Stimulated activated CD8-positive, alpha-beta memory T cell treated with anti-CD3 and anti-CD28 coated beads, Interleukin-4, amount 100 ng/mL, for 24 hours (primary cell): ENCODE results near the gene OMD.
"Not testable (repeated sequence)": the region's sequence is repeated elsewhere in the genome, so short reads cannot be mapped to it uniquely, and the experiment has no call there.

Source experiments
- DNase-seq: peaks from one replicate; pipeline ENCODE4 v3.0.0-alpha.2; 2020; ENCODE audit warnings: low read depth

Gene OMD

DNA sequence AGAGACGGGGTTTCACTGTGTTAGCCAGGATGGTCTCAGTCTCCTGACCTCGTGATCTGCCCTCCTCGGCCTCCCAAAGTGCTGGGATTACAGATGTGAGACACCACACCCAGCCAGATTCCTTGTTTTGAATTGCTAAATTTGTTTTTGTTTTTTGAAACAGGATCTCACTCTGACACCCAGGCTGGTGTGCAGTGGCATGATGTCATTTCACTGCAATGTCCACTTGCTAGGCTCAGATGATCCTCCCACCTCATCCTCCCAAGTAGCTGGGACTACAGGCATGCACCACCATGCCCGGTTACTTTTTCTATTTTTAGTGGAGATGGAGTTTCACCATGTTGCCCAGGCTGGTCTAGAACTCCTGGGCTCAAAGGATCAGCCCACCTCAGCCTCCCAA, 13.1 kb downstream of the OMD start:
- not testable (repeated sequence) for DNase-seq

DNA sequence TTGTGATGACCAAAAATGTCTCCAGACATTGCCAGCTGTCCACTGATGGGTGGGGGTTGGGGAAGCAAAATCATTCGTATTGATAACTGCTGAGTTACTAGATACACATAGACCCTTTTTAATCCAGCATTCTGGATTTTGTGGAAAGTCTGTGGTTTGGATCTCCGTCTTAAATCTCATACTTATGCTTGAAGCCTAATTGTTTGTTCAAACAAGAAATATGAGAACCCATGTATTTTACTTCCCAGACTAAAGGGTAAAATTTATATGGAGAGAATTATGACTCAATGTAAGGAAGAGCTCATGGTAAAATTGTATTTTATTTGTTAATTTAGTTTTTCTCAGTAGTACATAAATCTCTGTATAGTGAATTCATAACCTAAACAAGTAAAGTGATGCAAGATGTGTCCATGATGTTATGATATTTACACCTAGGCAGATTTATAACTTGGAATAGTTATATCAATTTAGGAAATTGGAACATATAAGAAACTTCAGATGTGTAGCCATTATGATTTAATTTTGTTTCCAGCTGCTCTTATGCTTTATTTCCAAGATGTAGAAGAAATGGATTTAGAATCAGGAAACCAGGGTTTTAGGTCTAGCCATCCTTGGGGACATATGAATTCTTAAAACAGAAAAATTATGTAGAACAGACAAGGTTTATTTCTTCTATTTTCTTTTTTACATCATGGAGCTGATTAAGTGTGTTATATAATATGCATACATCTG, 15.4 kb downstream of the OMD start:
- DNase-seq = no peak

DNA sequence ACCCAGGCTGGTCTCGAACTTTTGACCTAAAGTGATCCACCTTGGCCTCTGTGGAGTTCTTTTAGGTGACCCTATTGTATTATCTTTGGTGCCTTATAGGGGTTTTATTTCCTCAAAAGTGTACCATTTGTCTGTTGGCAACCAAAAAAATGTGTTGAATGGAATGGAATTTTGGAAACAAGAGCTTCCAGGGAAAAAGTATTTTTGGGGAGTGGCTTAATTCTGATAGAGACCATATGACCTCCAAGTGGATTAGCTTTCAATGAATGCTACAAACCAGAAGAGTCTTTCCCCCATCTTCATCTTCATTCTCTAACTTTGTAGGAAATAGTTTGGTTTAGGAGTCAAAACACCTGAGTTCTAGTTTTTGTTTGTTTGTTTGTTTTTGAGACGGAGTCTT, 16.5 kb downstream of the OMD start:
- DNase-seq = no peak

DNA sequence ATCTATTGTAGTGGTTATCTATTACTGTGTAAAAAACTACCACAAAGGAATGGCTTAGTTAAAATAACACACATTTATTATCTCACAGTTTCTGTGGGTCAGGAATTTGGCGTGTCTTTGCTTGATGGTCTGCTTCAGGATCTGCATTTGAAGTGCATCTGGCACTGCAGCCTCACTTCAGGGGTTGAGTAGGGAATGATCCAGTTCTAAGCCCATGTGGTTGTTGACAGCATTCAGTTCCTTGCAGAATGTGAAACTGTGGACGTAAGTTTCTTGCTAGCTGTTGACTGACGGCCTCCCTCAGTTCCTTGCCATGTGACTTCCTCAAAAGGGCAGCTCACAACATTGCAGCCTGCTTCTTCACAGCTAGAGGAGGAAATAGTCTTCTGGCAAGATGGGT, 17.8 kb downstream of the OMD start:
- no peak for DNase-seq

DNA sequence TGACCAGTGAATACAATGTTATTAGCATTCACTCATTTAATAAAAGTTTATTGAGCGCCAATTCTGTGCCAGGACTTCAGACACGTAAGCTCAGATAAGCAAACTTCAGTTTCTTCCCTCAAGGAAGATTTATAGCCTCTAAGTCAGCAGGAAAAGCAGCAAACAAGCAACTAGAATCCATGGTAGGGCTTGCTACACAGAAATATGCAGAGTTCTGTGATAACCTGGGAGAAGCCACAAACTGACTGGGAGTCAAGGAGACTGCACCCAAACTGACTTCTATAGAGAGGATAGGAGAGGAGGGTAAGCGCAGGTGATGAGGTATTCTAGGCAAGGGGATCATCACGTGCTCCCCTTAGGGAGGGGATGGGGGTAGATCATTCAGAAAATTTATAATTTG, 18.5 kb downstream of the OMD start:
- DNase-seq = no peak

DNA sequence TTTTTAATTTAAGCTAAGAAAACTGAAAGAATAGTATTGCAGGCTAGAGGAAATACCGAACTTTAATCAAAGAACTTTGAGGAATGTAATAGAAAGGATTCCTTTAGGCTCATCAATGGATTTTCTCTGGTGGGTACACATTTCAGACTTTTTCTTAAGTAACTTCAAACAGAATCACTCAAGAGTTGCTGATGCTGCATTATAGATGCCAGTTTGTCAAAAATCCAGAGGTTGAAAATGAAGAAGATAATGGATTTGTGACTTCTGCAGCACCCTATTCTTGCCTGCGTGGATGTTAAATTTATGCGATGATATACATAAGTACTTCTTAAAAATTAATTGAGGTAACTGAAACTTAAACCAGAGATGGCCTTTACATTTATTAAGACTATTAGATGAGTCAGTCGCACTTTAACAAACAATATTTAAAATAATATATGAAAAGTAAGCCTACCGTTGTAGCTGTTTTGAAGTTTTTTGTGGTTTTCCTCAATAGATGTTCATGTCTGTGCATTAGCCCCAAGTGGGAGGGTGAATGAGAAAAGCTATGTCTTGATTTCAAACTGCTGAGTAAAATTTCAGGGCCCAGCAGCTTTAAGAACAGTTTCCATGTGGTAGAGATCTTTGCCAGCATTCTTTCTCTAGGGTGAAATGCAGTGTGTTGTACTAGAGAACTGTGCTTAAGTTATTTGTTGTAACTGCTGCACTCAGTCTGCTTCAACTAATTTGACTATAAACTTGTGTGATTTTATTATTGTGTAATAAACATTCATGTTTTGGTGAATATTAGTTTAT, 20.0 kb downstream of the OMD start, which contains the start of gene OGN:
TSS of gene OGN (minus strand) at position 537 of the 795 bp plus-strand sequence. CDS start 1,171 bp downstream, outside the sequence.
- DNase-seq = no peak

DNA sequence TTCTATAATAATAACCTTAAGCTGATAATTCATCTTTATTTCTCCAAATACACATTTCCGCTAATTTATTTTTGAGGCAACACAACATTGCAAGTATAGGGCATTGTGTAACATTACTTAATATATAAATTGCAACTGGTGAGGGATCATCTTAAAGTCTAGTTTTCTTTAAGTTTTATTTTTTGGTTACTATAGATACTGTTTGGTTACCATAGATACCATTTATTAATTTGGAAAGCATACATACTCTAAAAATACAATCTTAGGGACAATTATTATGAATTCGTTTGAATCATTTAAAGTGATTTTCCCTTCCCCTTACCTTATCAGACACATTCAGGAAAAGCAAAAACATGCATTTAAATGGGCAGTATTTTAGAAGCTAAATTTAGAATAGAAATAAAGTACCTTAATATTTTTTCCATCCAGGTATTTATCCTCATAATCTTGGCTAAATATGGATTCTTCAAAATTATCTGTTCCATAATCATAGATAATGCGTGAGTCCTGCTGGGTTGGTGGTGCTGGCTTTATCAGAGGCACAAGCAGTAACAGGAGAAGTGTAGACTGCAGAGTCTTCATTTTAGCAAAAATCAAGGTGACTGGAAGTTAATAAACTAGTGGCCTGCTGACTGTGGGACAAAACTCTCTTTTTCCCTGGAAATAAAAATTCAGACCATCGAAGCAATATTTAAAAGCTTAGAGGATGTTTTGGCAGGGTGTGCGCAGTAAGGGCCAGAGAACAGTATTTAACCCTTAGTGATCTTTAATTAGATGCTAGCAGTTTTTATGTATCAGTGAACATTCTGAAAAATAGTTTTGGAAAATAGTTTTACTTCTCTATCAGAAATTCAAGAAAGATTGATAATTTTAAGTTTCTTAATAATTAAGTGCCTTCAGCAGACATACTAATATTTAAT, 21.2 kb downstream of the OMD start:
- no peak for DNase-seq

DNA sequence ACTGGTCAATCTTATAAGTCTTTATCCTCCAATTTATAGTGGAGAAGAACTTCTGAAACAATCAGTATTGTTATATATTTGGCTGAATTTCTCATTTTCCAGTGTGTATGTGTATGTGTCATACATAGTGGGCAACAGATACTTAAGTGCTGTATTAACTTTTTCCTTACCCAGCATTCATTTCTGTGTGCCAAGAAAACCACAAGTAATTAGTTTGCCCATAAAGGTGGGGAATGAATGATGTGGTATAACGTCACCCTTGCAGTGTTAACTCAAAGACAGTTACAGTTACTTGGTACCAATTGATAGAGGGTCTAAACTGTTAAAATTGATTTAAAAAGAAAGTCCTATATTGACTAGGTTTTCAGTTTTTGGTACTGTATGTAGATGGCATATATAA, 21.9 kb downstream of the OMD start:
- no peak for DNase-seq

DNA sequence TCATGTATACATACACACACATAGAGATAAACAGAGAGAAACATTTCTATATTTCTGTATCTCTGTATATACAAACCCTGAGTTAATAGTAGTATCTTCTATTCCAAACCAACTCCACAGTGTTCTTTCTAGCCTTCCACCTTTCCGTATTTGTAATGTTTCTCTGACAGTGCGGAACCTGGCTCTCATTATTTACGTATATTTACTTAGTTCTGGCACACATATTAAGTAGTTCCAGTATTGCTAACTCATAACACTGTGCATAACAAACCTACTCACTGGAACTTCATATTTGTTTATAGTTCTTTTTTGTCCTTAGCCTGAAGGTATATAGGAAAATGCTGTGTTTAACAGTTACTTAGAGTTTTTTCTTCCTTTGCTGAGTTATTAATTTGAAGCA, 26.4 kb downstream of the OMD start:
- no peak for DNase-seq

DNA sequence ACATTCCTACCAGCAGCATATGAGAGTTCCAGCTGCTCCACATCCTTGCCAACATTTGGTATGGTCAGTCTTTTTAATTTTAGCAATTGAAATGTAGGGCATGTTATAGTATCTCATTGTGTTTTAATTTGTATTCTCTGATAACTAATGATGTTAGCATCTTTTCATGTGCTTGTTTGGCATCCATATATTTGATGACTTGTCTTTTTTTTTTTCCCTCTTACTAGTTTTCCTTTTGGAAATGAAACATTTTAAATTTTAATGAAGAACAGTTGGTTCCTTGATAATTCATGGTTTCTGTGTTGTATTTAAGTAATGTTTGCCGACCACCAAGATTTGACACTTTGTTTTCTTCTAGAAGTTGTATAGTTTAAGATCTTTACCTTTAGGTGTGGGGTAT, 28.7 kb downstream of the OMD start:
- DNase-seq = no peak

DNA sequence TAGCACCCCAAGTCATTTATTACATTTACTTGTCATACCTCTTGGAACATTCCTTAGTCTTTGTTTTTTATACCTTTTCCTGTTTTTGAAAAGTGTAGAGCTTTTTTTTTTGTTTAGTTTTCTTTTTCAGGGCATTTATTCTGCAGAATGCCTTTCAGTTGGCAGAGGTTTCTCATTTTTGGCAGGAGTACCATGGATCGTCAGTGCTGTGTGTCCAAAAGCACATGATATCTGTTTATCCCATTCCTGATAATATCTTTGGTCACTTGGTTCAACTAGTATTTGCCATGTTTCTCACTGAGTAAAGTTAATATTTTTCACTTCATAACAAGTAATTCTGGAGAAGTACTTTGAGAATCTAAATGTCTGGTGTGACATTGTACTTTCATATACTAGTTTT, 30.6 kb downstream of the OMD start:
- DNase-seq = no peak

DNA sequence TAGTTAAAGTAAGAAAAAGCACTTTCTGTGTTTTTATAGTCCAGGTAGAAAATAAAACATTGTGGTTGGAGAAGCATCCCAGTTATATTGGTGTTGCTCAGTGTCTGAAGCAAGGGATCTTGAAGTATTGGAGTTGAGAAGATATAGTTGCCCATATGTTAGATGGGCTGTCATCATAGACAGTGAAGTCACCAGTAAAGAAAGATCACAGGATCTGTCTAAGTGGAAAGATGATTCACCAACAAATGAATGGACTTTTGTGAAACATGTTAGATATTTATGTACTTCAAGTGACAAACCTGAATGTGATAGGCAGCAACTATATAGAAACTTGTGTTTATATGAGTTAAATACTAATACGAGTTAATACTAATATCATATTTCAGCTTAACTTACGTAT, 31.6 kb downstream of the OMD start:
- no peak for DNase-seq

DNA sequence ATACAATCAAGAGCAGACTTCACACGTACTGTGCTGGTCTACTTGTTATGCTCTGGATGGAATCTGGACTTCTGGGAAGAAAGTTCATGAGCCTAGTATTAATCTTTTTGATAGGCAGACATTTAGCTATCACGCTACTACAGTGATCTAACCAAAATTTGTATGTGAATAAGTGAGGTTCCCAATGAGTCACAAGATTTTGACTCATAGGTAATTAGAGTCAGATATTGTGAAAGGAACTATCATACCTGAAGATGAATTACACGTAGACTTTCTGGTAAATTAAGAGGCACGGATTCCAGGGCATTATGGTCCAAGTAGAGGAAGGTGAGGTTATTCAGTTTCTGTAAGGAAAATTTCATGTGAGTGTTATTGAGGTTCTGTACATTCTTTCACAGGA, 38.3 kb downstream of the OMD start:
- DNase-seq = no peak

DNA sequence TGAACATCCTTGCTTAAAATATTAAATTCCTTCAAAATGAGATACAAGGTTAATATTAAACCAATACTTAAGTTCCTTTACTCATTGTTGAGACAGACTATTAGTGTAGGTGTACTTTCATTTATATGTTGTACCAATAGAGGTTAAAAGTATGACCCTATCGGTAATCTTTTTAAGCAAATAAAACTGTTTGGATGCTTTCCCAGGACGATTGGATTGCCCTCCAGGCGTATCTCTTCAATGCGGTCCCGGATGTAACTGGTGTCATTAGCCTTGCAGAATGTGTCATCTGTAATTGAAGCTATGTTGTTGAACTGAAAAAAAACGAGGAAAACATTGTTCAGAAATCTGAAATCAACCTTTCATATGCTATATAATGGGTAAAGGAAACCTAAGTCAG, 38.8 kb downstream of the OMD start:
- DNase-seq = no peak

DNA sequence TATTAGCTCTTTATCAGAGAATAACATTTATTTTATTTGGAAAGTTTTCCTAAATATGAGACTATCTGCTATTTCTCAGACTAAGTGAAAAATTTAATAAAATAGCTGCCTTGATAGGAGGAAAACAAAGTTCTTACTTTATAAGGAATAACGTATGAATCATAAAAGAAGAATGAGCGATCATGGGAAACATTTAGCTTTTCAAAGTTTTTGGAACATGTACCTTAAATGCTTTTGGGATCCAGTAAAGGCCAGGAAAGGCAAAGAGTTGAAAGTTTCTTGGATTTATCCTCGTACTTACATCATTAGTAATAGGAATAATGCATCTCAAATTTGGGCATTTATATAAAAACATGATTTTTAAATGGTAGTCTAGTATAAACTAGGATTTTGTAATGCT, 39.3 kb downstream of the OMD start:
- no peak for DNase-seq

DNA sequence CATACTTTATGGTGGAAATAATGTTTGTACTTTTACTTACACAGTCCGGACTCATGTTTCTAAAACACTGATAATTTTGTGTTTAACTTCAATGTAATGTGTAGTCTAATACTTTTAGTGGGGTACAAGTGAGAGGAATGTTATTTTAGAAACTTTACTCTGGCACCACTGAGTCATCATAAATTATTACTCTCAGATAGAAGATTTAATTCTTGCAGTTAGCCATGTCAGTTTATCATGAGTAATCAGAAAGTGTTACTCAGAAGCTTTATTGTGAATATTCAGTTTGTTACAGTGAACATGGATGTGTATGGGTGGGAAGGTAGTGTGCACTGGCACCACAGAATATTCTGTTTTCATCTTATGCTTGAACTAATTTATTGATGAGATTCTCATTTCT, 39.9 kb downstream of the OMD start:
- no peak for DNase-seq

DNA sequence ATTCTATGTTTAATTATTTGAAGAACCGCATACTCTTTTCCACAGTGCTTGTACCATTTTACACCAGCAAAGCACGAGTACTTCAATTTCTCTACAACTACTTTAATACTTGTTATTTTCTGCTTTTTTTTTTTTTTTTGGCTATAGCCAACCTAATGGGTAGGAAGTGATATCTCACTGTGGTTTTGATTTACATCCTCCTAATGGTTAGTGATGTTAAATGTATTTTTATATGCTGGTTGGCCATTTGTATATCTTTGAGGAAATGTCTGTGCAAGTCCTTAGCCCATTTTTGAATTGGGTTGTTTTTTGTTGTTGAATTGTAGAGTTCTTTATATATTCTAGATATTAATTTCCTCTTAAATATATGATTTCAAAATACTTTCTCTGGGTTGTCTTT, 42.5 kb downstream of the OMD start:
- DNase-seq = no peak

DNA sequence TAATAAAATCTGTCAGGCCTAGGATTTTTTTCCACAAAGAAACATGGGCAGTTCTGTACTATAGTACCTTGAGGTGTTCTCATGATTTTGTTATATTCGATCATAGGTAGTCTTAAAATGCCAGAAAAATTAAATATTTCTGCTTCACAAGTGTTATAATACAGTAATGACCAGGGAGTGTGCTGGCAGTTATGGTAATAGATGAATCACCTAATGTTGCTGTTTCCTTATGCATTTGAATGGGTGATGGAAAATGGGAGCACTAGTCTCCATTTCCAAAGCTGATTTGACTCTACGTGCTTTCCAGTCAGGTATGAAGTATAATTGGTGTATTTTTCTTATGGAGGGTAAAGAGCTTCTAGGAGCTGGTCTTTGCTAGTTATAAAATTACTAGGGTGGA, 43.7 kb downstream of the OMD start:
- no peak for DNase-seq

DNA sequence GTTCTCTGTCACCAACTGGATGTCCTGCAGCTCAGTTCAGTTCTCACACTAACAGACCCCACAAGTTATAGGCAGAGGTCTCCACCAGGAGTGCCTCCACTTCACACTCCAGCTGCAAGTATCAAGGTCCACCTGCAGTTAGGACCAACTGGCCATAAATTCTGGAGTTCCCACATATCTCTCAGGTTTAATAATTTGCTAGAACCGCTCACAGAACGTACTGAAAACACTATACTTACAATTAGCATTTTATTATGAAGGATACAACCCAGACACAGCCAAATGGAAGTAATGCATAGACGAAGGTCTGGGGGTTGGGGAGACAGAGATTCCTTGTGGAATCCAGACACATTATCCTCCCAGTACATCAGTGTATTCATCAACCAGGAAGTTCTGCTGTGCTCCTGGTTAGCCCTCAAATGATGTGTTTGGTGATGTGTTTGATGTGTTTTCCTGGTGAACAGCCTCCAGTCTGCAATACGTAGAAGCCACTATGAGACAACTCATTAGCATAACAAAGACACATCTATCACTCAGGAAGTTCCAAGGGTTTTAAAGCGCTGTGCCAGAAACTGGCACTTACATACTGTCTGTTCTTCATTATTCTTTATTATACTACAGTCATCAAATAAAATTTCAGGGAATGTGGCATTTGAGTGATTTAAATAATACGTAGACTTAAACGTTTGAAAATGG, 45.3 kb downstream of the OMD start:
- DNase-seq = no peak

DNA sequence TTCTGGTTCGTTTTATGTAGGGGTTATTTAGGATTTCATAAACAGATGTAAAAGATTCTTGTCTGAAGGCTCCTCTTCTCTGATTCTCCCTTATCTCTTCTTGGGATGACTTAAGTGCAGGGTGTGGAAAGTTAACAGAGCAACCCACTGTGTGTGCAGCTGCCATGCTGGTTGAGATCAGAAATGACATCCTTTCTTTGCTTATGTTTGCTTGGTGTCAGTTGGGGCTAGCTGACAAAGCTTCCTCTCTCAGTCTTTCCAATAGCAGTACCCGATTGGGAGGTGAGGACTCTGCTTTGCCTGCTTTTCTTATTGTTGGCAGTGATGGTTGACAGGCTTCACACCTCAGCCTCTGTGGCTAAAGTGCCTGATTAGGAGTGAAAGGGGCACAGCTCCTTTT, 46.4 kb downstream of the OMD start:
- DNase-seq = no peak

DNA sequence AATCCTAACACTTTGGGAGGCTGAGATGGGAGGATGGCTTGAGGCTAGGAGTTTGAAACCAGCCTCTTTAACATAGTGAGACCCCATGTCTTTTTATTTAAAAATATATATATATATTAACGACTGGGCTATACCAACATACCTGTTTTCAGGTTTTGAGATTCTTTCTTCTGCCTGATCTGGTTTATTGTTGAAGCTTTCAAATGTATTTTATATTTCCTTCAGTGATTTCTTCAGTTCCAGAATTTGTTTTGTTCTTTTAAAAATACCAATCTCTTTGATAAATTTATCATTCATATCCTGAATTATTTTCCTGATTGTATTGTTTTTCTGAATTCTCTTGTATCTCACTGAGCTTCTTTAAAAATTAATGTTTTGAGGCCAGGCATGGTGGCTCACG, 51.1 kb downstream of the OMD start:
- no peak for DNase-seq

DNA sequence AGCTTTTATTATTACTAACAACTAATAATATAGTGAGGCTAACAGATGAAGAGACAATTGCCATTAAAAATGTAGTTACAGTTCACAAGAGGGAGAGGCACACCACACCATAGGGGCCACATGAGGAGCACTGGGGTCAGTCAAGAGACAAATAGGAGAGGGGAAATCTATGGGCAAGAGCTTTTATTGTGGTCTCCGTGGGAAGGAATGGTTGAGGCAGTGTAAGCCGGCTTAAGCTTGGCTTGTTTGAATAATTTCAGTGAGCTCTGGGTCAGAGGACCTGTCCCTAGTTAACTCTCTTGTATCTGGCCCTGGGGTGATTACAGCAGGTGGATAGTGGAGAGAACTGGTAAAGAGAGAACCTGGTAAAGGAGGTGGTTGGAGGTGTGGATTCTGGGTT, 55.2 kb downstream of the OMD start:
- DNase-seq = no peak
